Naive thymus-derived CD4-positive, alpha-beta T cell (primary cell): ENCODE results near the gene MCTP2. TPM values are rescaled to one million over a fixed set of nuclear protein-coding genes. Genes with fewer than 3 reads are reported as not detected.

Experiments
- ATAC-seq: fragments of 150-1000 bp; cut with Tn5 transposase; 2 replicates; pipeline ENCODE4 v1.10.0; 2021; ENCODE audit warnings: mild to moderate bottlenecking, moderate library complexity
- CTCF ChIA-PET: fragments of 350-600 bp; sonication (Branson Sonifier 250); formaldehyde crosslinking; loops from one replicate; lab custom pipeline; 2021; ENCODE audit warnings: antibody characterized with exemption; lab: Charles Lee
- POLR2A ChIA-PET: fragments of 350-600 bp; sonication (Branson Sonifier 250); formaldehyde crosslinking; loops from one replicate; lab custom pipeline; 2021; ENCODE audit warnings: antibody characterized with exemption, inconsistent platforms; lab: Charles Lee
- DNase-seq, 9 donors: peaks; one replicate each; pipeline versions ENCODE4 v3.0.0 to v3.0.0-alpha.2; 2020 to 2022; ENCODE audit warnings: mixed read lengths in 1 of 9
- H3K27ac ChIP-seq: one replicate; pipeline ENCODE4 v1.7.0; 2013; ENCODE audit warnings: mild to moderate bottlenecking, low read depth, low read length, moderate library complexity
- H3K27me3 ChIP-seq, 2 donors: one replicate each; pipeline ENCODE4 v1.7.0; 2013; ENCODE audit warnings: low read length in 2 of 2, mild to moderate bottlenecking in 2 of 2, moderate library complexity in 2 of 2; ENCODE audit not compliant: control insufficient read depth in 2 of 2, insufficient read depth in 2 of 2
- H3K36me3 ChIP-seq, 3 experiments: 1 replicate in 2 of 3; 2 replicates in 1 of 3; pipeline ENCODE4 v1.7.0; 2013; ENCODE audit warnings: low read length in 3 of 3, mild to moderate bottlenecking in 3 of 3, moderate library complexity in 1 of 3; ENCODE audit not compliant: insufficient read depth in 3 of 3, control insufficient read depth in 2 of 3
- H3K4me1 ChIP-seq, 2 donors: one replicate each; pipeline ENCODE4 v1.7.0; 2013; ENCODE audit warnings: low read length in 2 of 2, mild to moderate bottlenecking in 2 of 2, moderate library complexity in 1 of 2; ENCODE audit not compliant: control insufficient read depth in 2 of 2, insufficient read depth in 2 of 2
- H3K4me3 ChIP-seq: 2 replicates; pipeline ENCODE4 v1.7.0; 2013; ENCODE audit warnings: mild to moderate bottlenecking, low read length
- H3K9me3 ChIP-seq, 3 experiments: 1 replicate in 2 of 3; 2 replicates in 1 of 3; pipeline ENCODE4 v1.7.0; 2013; ENCODE audit warnings: low read length in 3 of 3; ENCODE audit not compliant: control insufficient read depth in 2 of 3
- H3K27ac Mint-ChIP-seq, 9 donors: one replicate each; pipeline ENCODE4 v1.8.0; 2020 to 2022; ENCODE audit warnings: mixed read lengths in 9 of 9, mild to moderate bottlenecking in 8 of 9, moderate library complexity in 5 of 9, inconsistent platforms in 2 of 9
- H3K27me3 Mint-ChIP-seq, 5 donors: one replicate each; pipeline ENCODE4 v1.8.0; 2021 to 2022; ENCODE audit warnings: mixed read lengths in 5 of 5, mild to moderate bottlenecking in 1 of 5
- H3K36me3 Mint-ChIP-seq, 5 donors: one replicate each; pipeline ENCODE4 v1.8.0; 2020 to 2022; ENCODE audit warnings: mixed read lengths in 5 of 5, mild to moderate bottlenecking in 3 of 5, inconsistent platforms in 1 of 5
- H3K4me1 Mint-ChIP-seq, 7 donors: one replicate each; pipeline ENCODE4 v1.8.0; 2020 to 2022; ENCODE audit warnings: mixed read lengths in 7 of 7, mild to moderate bottlenecking in 3 of 7, inconsistent platforms in 1 of 7
- H3K4me3 Mint-ChIP-seq, 10 donors: one replicate each; pipeline ENCODE4 v1.8.0; 2020 to 2022; ENCODE audit warnings: mild to moderate bottlenecking in 10 of 10, mixed read lengths in 10 of 10, moderate library complexity in 6 of 10, inconsistent platforms in 2 of 10
- H3K9me3 Mint-ChIP-seq, 11 donors: one replicate each; pipeline ENCODE4 v1.8.0; 2020 to 2022; ENCODE audit warnings: mixed read lengths in 11 of 11, mild to moderate bottlenecking in 4 of 11, inconsistent platforms in 1 of 11, moderate library complexity in 1 of 11
- intact Hi-C, 2 donors: fragments of 100-400 bp; cut with micrococcal nuclease; formaldehyde crosslinking; loops; one replicate each; pipeline ENCODE4 v1.15.1; 2023
- polyA plus RNA-seq, 2 donors: library from polyadenylated mRNA; unstranded; fragments of 300-500 nt; fragmentation: Illumina TruSeq; gene quantifications; one replicate each; pipeline ENCODE4 v1.2.3, GENCODE V29; 2021
- total RNA-seq, 6 experiments: library from RNA in 5 of 6; stranded (reverse) in 5 of 6; gene quantifications; 1 replicate in 5 of 6; 2 replicates in 1 of 6; pipeline ENCODE4 v1.2.3 and lab custom pipeline; 2021 to 2026

The MCTP2 gene
- total and polyA plus RNA-seq, 7 experiments from 2014 or later: 1.9 to 44.5 (median 17.0) TPM

- ChIA-PET POLR2A (no interaction called here), CTCF (no interaction called here)
- no peak overlapping the region for H3K27ac Mint-ChIP-seq
- H3K36me3 Mint-ChIP-seq: peaks cover 6 to 27% (median 17%) of the 10 kb centered on the region in 5 donors
- H3K4me3 Mint-ChIP-seq: no peak overlapping the region
- H3K4me3 ChIP-seq: no peak overlapping the region
- H3K36me3 ChIP-seq: peaks cover 0 to 3% (median 0%) of the 10 kb centered on the region in 3 experiments
- no peaks in the 10 kb centered on the region for H3K4me1 Mint-ChIP-seq
- intact Hi-C loops: no loop called here
- DNase-seq: no peak
- no peak for ATAC-seq
- H3K27ac ChIP-seq: no peak overlapping the region
- no peaks in the 10 kb centered on the region for H3K9me3 Mint-ChIP-seq
- no peaks in the 10 kb centered on the region for H3K27me3 ChIP-seq
- no peaks in the 10 kb centered on the region for H3K4me1 ChIP-seq
- no peaks in the 10 kb centered on the region for H3K9me3 ChIP-seq
- H3K27me3 Mint-ChIP-seq: no peaks in the 10 kb centered on the region
These were observed 222.0 kb downstream of the MCTP2 start for GRCh38 chr15:94453227-94453988.

- Histone ChIP-seq H3K27me3 (no peaks in the 10 kb centered on the region), H3K36me3 (peaks cover 0 to 3% (median 0%) of the 10 kb centered on the region in 3 experiments), H3K4me1 (no peaks in the 10 kb centered on the region), H3K9me3 (no peaks in the 10 kb centered on the region), H3K4me3 (no peak overlapping the region), H3K27ac (no peak overlapping the region)
- DNase-seq (no peak), ATAC-seq (no peak)
- peaks cover 9 to 39% (median 24%) of the 10 kb centered on the region in 5 donors for H3K36me3 Mint-ChIP-seq
- ChIA-PET CTCF (no interaction called here), POLR2A (no interaction called here)
- no peaks in the 10 kb centered on the region for H3K9me3 Mint-ChIP-seq
- H3K27ac Mint-ChIP-seq: no peak overlapping the region
- no peaks in the 10 kb centered on the region for H3K4me1 Mint-ChIP-seq
- no peaks in the 10 kb centered on the region for H3K27me3 Mint-ChIP-seq
- H3K4me3 Mint-ChIP-seq: no peak overlapping the region
- intact Hi-C loops: no loop called here
These were observed 223.9 kb downstream of the MCTP2 start for GRCh38 chr15:94455297-94455696.

GRCh38 chr15:94456226-94456625, 224.9 kb downstream of the MCTP2 start:
- peaks cover 10 to 41% (median 27%) of the 10 kb centered on the region in 5 donors for H3K36me3 Mint-ChIP-seq
- H3K4me1 ChIP-seq: no peaks in the 10 kb centered on the region
- no peak overlapping the region for H3K4me3 Mint-ChIP-seq
- H3K4me3 ChIP-seq: no peak overlapping the region
- DNase-seq (no peak), ATAC-seq (no peak)
- ChIA-PET CTCF (no interaction called here), POLR2A (no interaction called here)
- H3K9me3 Mint-ChIP-seq: no peaks in the 10 kb centered on the region
- no peak overlapping the region for H3K27ac ChIP-seq
- no peaks in the 10 kb centered on the region for H3K27me3 ChIP-seq
- H3K9me3 ChIP-seq: no peaks in the 10 kb centered on the region
- H3K27ac Mint-ChIP-seq: no peak overlapping the region
- H3K4me1 Mint-ChIP-seq: no peaks in the 10 kb centered on the region
- intact Hi-C loops: no loop called here
- H3K27me3 Mint-ChIP-seq: no peaks in the 10 kb centered on the region
- peaks cover 0 to 3% (median 0%) of the 10 kb centered on the region in 3 experiments for H3K36me3 ChIP-seq

GRCh38 chr15:94457661-94458060, 226.3 kb downstream of the MCTP2 start:
- no peaks in the 10 kb centered on the region for H3K27me3 ChIP-seq
- H3K36me3 Mint-ChIP-seq: peaks cover 10 to 42% (median 32%) of the 10 kb centered on the region in 5 donors
- no peak overlapping the region for H3K4me3 ChIP-seq
- ChIA-PET POLR2A (no interaction called here), CTCF (no interaction called here)
- DNase-seq: no peak
- no peaks in the 10 kb centered on the region for H3K9me3 ChIP-seq
- H3K27me3 Mint-ChIP-seq: no peaks in the 10 kb centered on the region
- no peak overlapping the region for H3K27ac ChIP-seq
- no peaks in the 10 kb centered on the region for H3K4me1 Mint-ChIP-seq
- intact Hi-C loops: no loop called here
- no peak for ATAC-seq
- no peak overlapping the region for H3K4me3 Mint-ChIP-seq
- no peaks in the 10 kb centered on the region for H3K9me3 Mint-ChIP-seq
- H3K4me1 ChIP-seq: no peaks in the 10 kb centered on the region
- H3K27ac Mint-ChIP-seq: no peak overlapping the region
- peaks cover 0 to 3% (median 0%) of the 10 kb centered on the region in 3 experiments for H3K36me3 ChIP-seq

GRCh38 chr15:94460624-94461023, 229.3 kb downstream of the MCTP2 start:
- Histone ChIP-seq H3K4me1 (no peaks in the 10 kb centered on the region), H3K27ac (no peak overlapping the region), H3K4me3 (no peak overlapping the region), H3K9me3 (no peaks in the 10 kb centered on the region), H3K36me3 (peaks cover 0 to 3% (median 0%) of the 10 kb centered on the region in 3 experiments), H3K27me3 (no peaks in the 10 kb centered on the region)
- POLR2A ChIA-PET: no interaction called here
- Mint-ChIP-seq H3K36me3 (peaks cover 10 to 40% (median 32%) of the 10 kb centered on the region in 5 donors), H3K4me3 (no peak overlapping the region), H3K9me3 (no peaks in the 10 kb centered on the region), H3K27me3 (no peaks in the 10 kb centered on the region), H3K27ac (no peak overlapping the region), H3K4me1 (no peaks in the 10 kb centered on the region)
- DNase-seq (no peak), ATAC-seq (no peak)
- intact Hi-C loops: no loop called here
- CTCF ChIA-PET: no interaction called here

GRCh38 chr15:94467034-94467433, 235.7 kb downstream of the MCTP2 start:
- no peaks in the 10 kb centered on the region for H3K9me3 ChIP-seq
- H3K4me3 ChIP-seq: no peak overlapping the region
- H3K36me3 ChIP-seq: no peaks in the 10 kb centered on the region
- CTCF ChIA-PET: no interaction called here
- no peak overlapping the region for H3K27ac ChIP-seq
- DNase-seq (no peak), ATAC-seq (no peak)
- Mint-ChIP-seq H3K36me3 (peaks cover 0 to 35% (median 21%) of the 10 kb centered on the region in 5 donors), H3K27ac (no peak overlapping the region), H3K4me3 (no peak overlapping the region), H3K9me3 (no peaks in the 10 kb centered on the region), H3K4me1 (no peaks in the 10 kb centered on the region), H3K27me3 (no peaks in the 10 kb centered on the region)
- POLR2A ChIA-PET: no interaction called here
- H3K4me1 ChIP-seq: no peaks in the 10 kb centered on the region
- H3K27me3 ChIP-seq: no peaks in the 10 kb centered on the region
- intact Hi-C loops: no loop called here

GRCh38 chr15:94470492-94470891, 239.1 kb downstream of the MCTP2 start:
- ChIA-PET POLR2A (no interaction called here), CTCF (no interaction called here)
- Mint-ChIP-seq H3K9me3 (no peaks in the 10 kb centered on the region), H3K4me1 (no peaks in the 10 kb centered on the region), H3K27ac (no peak overlapping the region), H3K27me3 (no peaks in the 10 kb centered on the region), H3K36me3 (peaks cover 0 to 56% (median 33%) of the 10 kb centered on the region in 5 donors), H3K4me3 (no peak overlapping the region)
- intact Hi-C loops: no loop called here
- H3K4me3 ChIP-seq: no peak overlapping the region
- no peak overlapping the region for H3K27ac ChIP-seq
- H3K27me3 ChIP-seq: no peaks in the 10 kb centered on the region
- ATAC-seq: no peak
- peaks cover 0 to 4% (median 0%) of the 10 kb centered on the region in 3 experiments for H3K36me3 ChIP-seq
- H3K4me1 ChIP-seq: no peaks in the 10 kb centered on the region
- DNase-seq: no peak
- no peaks in the 10 kb centered on the region for H3K9me3 ChIP-seq
